Endometrial microvascular endothelial cells (primary cell): ENCODE data around the gene CEP162. TPM values are rescaled to one million over a fixed set of nuclear protein-coding genes. Genes with fewer than 3 reads are reported as not detected.

Experiments used
- in situ Hi-C: cut with HindIII; loops from 2 replicates; pipeline ENCODE4 v1.10.0; 2017; ENCODE audit warnings: low sequenced_read_pairs, low pct_unique_long_range_greater_than_20kb; ENCODE audit errors: inconsistent ontology term
- total RNA-seq: library from RNA; depleted of rRNA; stranded (reverse); fragments of >200 nt; gene quantifications from one replicate; pipeline ENCODE4 v1.2.3, GENCODE V29; 2015; ENCODE audit errors: inconsistent ontology term

CEP162 gene, protein sequence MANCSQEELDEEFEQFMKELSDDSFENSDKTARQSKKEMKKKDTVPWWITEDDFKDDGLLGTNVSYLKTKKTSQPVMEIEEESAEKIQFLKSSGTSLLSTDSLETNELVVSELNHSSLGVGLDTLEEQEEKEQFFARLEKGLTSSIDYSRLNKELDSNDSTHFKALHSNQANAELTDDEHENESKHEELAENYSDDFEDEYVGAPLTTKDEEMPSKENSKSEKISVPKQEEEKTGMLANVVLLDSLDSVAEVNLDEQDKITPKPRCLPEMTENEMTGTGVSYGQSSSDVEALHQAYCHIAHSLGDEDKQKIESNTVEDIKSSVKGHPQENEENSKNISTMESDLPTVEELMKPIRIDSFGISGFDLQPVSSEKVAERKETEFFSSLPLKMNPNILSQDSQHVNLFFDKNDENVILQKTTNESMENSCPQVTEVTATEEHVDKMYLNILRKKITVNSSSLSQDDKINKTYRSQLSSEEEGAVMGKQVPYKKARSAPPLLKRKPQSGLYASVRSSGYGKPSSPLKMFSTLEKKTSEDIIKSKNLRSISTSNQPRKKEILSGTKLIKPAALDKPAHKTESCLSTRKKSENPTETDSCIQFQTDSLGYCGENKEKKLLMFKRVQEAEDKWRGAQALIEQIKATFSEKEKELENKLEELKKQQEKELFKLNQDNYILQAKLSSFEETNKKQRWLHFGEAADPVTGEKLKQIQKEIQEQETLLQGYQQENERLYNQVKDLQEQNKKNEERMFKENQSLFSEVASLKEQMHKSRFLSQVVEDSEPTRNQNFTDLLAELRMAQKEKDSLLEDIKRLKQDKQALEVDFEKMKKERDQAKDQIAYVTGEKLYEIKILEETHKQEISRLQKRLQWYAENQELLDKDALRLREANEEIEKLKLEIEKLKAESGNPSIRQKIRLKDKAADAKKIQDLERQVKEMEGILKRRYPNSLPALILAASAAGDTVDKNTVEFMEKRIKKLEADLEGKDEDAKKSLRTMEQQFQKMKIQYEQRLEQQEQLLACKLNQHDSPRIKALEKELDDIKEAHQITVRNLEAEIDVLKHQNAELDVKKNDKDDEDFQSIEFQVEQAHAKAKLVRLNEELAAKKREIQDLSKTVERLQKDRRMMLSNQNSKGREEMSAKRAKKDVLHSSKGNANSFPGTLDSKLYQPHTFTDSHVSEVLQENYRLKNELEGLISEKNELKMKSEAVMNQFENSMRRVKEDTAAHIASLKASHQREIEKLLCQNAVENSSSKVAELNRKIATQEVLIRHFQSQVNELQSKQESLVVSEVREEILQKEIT (N-terminal part only)
- 3.9 TPM for total RNA-seq

- in situ Hi-C loops: no loop called here
Observed at GRCh38 chr6:84227434-84228197, at the start of gene CEP162. TSS of gene CEP162 (minus strand) at chr6:84227643. CDS start at chr6:84226393, 1,250 bp downstream.

DNA sequence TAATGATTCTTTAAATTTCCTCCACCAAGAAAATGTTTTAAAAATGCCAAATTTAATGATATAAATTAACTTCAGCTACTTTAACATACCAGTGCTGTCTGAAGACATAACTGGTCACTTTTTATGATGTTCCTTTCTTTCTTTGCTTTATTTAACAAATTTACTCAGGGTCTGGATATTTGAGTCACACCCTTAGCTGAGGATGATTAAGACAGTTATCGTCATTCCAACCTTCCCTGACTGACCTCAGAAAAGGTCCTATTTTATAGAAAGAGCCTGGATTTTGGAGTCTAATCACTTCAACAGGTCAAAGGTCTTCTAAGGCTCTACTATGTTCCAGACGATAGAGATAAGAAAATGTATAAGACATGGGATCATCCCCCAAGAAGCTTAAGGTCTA is 47.4 kb upstream of the CEP162 start:
- in situ Hi-C loops: no loop called here

- in situ Hi-C loops: no loop called here
Observed at GRCh38 chr6:84273048-84273809, 45.8 kb upstream of the CEP162 start.

DNA sequence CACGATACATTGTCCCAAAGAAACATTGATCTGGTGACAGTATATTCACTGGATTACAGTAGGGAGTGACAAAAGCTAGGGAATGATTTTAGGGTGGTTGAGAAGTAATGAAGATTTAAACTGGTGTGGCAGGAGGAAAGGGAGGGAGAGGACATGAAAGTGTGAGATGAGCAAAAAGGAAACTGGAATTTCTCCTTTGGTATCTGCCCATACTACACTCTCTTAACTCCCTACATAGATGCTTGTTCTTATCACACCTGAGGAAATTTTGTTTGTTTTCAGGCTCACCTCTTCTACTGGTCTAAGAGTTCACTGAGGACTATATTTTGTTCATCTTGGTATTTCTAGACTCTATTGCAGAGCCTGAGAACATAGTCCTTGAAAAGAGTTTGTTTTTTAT is 44.9 kb upstream of the CEP162 start:
- in situ Hi-C loops: no loop called here

DNA sequence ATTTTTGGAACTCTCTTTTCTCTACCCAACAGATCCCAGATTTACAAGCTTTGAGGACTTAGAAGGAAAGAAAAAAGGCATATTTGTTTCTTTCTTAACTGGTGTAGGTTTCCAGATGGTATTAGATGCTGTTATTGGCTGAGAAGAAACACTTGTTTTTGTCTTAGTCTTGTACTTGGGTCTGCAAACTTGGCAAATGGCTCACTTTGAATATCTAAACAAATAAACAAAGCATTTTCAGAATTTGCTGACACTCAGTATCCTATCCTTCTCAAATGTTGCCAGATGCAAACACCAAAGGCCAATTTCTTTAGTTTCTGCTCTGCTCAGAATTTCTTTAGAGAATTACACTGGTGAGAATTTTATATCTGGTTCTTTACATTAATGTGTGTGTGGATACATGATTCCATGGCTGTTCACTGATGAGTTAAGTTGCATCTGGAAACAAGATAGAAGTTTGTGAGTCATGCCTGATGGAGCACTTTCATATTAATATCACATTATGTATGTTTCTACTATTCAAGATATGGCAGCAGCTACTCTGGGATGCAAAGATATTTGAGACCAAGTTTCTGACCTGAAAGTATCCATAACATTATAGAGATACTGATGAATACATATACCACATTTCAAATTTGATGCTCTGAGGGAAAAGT is 43.7 kb upstream of the CEP162 start:
- in situ Hi-C loops: no loop called here

- in situ Hi-C loops: no loop called here
Observed at GRCh38 chr6:84269947-84270733, 42.7 kb upstream of the CEP162 start.

DNA sequence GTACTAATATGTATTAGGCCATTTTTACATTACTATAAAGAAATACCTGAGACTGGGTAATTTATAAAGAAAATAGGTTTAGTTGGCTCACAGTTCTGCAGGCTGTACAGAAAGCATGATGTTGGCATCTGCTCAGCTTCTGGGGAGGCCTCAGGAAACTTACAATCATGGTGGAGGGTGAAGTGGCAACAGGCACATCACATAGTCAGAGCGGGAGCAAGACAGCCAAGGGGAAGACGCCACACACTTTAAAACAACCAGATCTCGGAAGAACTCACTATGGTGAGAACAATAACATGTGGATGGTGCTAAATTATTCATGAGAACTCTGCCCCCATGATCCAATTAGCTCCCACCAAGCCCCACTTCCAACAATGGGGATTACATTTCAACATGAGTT is 41.3 kb upstream of the CEP162 start:
- in situ Hi-C loops: no loop called here

GRCh38 chr6:84263557-84263956 is 36.1 kb upstream of the CEP162 start:
- in situ Hi-C loops: no loop called here

GRCh38 chr6:84260926-84261325 is 33.5 kb upstream of the CEP162 start:
- in situ Hi-C loops: no loop called here

DNA sequence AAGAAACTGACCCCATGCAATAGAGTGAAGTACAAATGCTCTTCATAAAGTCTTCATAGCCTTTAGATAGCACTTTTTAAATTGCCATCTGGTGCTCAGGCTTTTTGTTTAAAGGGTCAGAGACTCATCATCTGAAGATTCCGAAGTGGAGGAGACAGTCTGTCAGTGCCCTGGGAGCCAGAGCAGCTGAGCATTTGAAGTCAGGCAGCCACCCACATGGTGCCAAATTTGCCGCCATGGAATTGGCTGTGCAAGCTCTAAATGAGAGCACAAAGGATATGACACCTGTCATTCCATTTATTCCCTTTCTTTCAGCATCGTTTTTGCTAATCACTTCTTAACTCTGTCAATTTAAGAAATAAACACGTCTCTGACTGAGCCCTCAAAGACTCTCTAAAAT is 32.8 kb upstream of the CEP162 start:
- in situ Hi-C loops: no loop called here

GRCh38 chr6:84258866-84259265 is 31.4 kb upstream of the CEP162 start:
- in situ Hi-C loops: no loop called here

GRCh38 chr6:84258268-84258667 is 30.8 kb upstream of the CEP162 start:
- in situ Hi-C loops: no loop called here

DNA sequence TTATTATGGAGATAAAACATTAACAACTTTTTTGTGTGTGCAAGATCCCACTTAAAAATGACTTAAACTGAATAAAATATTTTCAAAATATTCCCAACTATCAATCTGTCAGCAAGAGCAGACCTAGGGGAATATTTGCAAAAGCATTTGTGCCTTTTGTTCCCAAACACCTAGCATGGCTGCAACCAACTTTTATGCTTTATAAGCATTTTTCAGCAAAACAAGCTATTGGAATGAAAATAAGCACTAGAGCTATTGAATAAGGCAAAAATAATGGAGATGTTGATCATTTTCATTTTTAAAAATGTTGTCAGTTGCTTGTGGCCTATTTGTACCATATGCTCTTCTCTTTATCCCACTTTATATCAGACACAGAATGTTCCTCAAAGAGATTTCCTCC is 28.2 kb upstream of the CEP162 start:
- in situ Hi-C loops: no loop called here

GRCh38 chr6:84253380-84253779 is 25.9 kb upstream of the CEP162 start:
- in situ Hi-C loops: no loop called here

- in situ Hi-C loops: no loop called here
Observed at GRCh38 chr6:84251891-84252539, 24.6 kb upstream of the CEP162 start.

- in situ Hi-C loops: no loop called here
Observed at GRCh38 chr6:84249724-84250123, 22.3 kb upstream of the CEP162 start.
